ENCODE results near the gene DSP.

DNA sequence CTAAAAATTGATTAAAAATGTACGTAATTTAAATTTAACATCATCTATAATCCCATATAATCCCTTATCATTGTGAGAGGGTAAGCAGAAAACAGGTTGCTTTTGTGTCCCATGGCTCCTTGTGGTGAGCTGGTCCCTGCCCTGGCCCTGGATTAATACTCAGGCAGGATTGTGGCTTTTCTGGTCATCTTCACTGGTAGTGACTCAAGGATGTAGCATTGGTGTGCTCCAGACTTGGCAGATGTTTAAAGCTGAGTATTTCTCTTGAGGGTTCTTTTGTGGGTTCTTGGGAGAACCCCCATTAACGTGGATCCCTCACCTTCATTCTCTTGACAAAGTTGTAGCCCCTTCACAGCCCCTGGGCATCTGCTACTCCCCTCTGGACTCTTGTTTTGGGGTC, 87.8 kb downstream of the DSP start:
- TF ChIP-seq, protein P1, sequence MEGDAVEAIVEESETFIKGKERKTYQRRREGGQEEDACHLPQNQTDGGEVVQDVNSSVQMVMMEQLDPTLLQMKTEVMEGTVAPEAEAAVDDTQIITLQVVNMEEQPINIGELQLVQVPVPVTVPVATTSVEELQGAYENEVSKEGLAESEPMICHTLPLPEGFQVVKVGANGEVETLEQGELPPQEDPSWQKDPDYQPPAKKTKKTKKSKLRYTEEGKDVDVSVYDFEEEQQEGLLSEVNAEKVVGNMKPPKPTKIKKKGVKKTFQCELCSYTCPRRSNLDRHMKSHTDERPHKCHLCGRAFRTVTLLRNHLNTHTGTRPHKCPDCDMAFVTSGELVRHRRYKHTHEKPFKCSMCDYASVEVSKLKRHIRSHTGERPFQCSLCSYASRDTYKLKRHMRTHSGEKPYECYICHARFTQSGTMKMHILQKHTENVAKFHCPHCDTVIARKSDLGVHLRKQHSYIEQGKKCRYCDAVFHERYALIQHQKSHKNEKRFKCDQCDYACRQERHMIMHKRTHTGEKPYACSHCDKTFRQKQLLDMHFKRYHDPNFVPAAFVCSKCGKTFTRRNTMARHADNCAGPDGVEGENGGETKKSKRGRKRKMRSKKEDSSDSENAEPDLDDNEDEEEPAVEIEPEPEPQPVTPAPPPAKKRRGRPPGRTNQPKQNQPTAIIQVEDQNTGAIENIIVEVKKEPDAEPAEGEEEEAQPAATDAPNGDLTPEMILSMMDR (IDR thresholded peaks at IDR 0.05) = no peak
- no peak for TF ChIP-seq POLR2A (IDR thresholded peaks at IDR 0.05)
